ENCODE data around the gene CDH11. TPM values are rescaled to one million over a fixed set of nuclear protein-coding genes. Genes with fewer than 3 reads are reported as not detected.

CDH11 gene
- total RNA-seq, 8 experiments from 2014 or later = 14.9 to 567 (median 49.1) TPM

DNA sequence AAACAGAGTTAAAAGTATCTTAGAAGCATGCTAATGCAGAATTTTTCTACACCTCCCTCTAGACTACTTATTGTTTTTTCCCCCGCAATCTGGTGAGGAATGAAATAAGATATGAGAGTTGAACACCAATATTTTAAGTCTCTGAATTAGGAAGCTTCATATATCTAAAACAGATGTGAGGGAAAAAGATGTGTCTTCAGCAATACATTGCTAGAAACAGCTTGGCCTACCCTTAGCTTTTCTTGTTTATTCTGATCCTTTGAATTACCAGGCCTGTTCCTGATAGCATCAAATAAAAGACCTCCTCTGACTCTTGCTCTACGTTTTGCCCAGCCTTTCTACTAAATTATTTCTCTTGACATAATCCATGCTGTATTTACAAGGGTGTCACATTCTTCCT is 221.8 kb downstream of the CDH11 start:
- Histone ChIP-seq H3K4me1 (replicated peaks in 1 of 2) (peaks cover 0 to 30% of the 10 kb centered on the region in 2 donors), H3K27ac (no peak overlapping the region), H3K4me3 (no peak overlapping the region)
- peak in 1 of 8 experiments; percentile 24 for ATAC-seq (replicated peaks in 6 of 8)
- WGBS, 10 experiments = 43 to 50% (median 50%) methylated on average over 2 of the region's 2 CpGs; no CpG with 5 or more reads in 1 of the 10 experiments
- in situ Hi-C loops (cut with MboI; ENCODE audit: low pct_unique_long_range_greater_than_20kb in 2 of 9, low sequenced_read_pairs in 9 of 9, unreplicated experiment in 9 of 9) = no loop called here

DNA sequence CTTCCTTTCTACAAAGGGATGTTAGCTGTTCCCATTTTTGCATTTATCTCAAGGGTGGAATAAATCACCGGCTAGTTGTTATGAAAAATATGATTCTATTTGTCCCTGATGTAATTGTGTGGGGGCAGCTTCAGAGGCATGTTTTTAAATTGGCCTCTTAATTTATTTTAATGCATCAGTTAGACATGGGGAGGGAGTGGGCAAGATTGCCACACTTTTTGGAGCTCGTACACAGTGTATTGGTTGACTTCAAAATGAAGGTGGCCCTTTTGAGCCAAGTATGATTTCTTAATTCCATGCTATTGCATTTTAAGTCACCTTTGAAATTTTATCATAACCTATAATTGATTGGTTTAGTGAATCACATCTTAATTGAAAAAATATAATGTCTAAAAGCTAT is 223.7 kb downstream of the CDH11 start:
- WGBS, 10 experiments = 33 to 100% (median 84%) methylated on average over 1 to 2 of the region's 2 CpGs; no CpG with 5 or more reads in 3 of the 10 experiments
- H3K4me3 ChIP-seq = no peak overlapping the region
- peaks cover 10 to 41% of the 10 kb centered on the region in 2 donors for H3K4me1 ChIP-seq (replicated peaks in 1 of 2)
- no peak overlapping the region for H3K27ac ChIP-seq
- in situ Hi-C loops (cut with MboI; ENCODE audit: low pct_unique_long_range_greater_than_20kb in 2 of 9, low sequenced_read_pairs in 9 of 9, unreplicated experiment in 9 of 9) = loop anchor here in 1 of 9 experiments (25.0 kb wide), 1 partner anchor 214 kb away; the partner anchor contains the start of gene CDH11
- ATAC-seq (replicated peaks in 6 of 8) = no peak

Data from motor neuron (in vitro differentiated cells).